Esophagus squamous epithelium (tissue), 5 donors: ENCODE measurements around the gene ANOS1. TPM values are rescaled to one million over a fixed set of nuclear protein-coding genes. Genes with fewer than 3 reads are reported as not detected.
"Not testable (repeated sequence)": the region's sequence is repeated elsewhere in the genome, so short reads cannot be mapped to it uniquely, and the experiment has no call there.

Experiments
- DNase-seq: peaks from one replicate; lab custom pipeline; 2025; lab: John Stamatoyannopoulos, UW
- H3K27ac ChIP-seq, 4 donors: fragments of 200-600 bp; sonication (generic); one replicate each; pipeline ENCODE4 v1.5.1; 2016 to 2019; ENCODE audit warnings: mild to moderate bottlenecking in 1 of 4
- H3K27me3 ChIP-seq, 4 donors: fragments of 200-600 bp; sonication (generic); 1 replicate in 3 of 4; 2 replicates in 1 of 4; pipeline versions ENCODE4 v1.5.1 to v1.6.0; 2017 to 2021; ENCODE audit warnings: antibody characterized with exemption in 1 of 4
- H3K36me3 ChIP-seq, 3 donors: fragments of 200-600 bp; sonication (generic); one replicate each; pipeline ENCODE4 v1.5.1; 2016 to 2019
- H3K4me1 ChIP-seq, 3 donors: fragments of 200-600 bp; sonication (generic); one replicate each; pipeline ENCODE4 v1.5.1; 2017 to 2019
- H3K4me3 ChIP-seq, 4 donors: fragments of 200-600 bp; sonication (generic); 1 replicate in 3 of 4; 2 replicates in 1 of 4; pipeline ENCODE4 v1.5.1; 2016 to 2019; ENCODE audit warnings: mild to moderate bottlenecking in 2 of 4, moderate library complexity in 1 of 4
- H3K9me3 ChIP-seq, 3 donors: fragments of 200-600 bp; sonication (generic); one replicate each; pipeline ENCODE4 v1.5.1; 2016 to 2019
- CTCF ChIP-seq, 6 experiments: fragments of 450-650 bp in 4 of 6; fragments of 200-600 bp in 2 of 6; sonication (generic) in 2 of 6; IDR thresholded peaks; one replicate each; pipeline ENCODE4 v1.5.1; 2016 to 2019; ENCODE audit warnings: antibody characterized with exemption in 6 of 6, mild to moderate bottlenecking in 4 of 6, moderate library complexity in 4 of 6
- POLR2A ChIP-seq, 4 donors: fragments of 450-650 bp; IDR thresholded peaks; one replicate each; pipeline ENCODE4 v1.6.1; 2017; ENCODE audit warnings: antibody characterized with exemption in 4 of 4, mild to moderate bottlenecking in 4 of 4, moderate library complexity in 3 of 4
- WGBS, 2 donors: methylation state at CpG; one replicate each; pipeline ENCODE4 v1.1.5; 2018; 5-methylcytosine and 5-hydroxymethylcytosine counted together
- intact Hi-C: fragments of 100-400 bp; cut with DNase I; formaldehyde crosslinking; loops from one replicate; pipeline ENCODE4 v1.15.0; 2022
- total RNA-seq, 4 donors: library from RNA; depleted of rRNA; stranded (reverse); fragments of >200 nt; gene quantifications; one replicate each; pipeline ENCODE4 v1.1.0, GENCODE V29; 2016
- donor health status: DM: yes; HTN: yes; CAD: no.

The ANOS1 gene
- total RNA-seq, 4 donors from 2014 or later: 1.3 to 3.8 (median 2.1) TPM

- intact Hi-C loops: no loop called here
- H3K27me3 ChIP-seq: no peaks in the 10 kb centered on the region
- no peak for DNase-seq
- H3K9me3 ChIP-seq: no peaks in the 10 kb centered on the region
- H3K4me1 ChIP-seq: no peaks in the 10 kb centered on the region
- no peak overlapping the region for H3K4me3 ChIP-seq
- WGBS, 2 donors: 44 to 64% methylated on average over 3 of the region's 3 CpGs
- no peak overlapping the region for H3K27ac ChIP-seq
- TF ChIP-seq CTCF (IDR thresholded peaks at IDR 0.05) (no peak), POLR2A (IDR thresholded peaks at IDR 0.05) (no peak)
- H3K36me3 ChIP-seq: no peaks in the 10 kb centered on the region
These were observed 211.8 kb downstream of the ANOS1 start for GRCh38 chrX:8520178-8520577.

- DNase-seq: no peak
- no peaks in the 10 kb centered on the region for H3K27me3 ChIP-seq
These were observed 227.5 kb downstream of the ANOS1 start for GRCh38 chrX:8504451-8504850.

GRCh38 chrX:8502101-8502500 lies 229.8 kb downstream of the ANOS1 start:
- H3K9me3 ChIP-seq, H3K27me3 ChIP-seq, H3K36me3 ChIP-seq, intact Hi-C loops, H3K27ac ChIP-seq, DNase-seq, H3K4me3 ChIP-seq, H3K4me1 ChIP-seq: not testable (repeated sequence)
- 90 to 96% methylated on average over 4 to 10 of the region's 21 CpGs for WGBS, 2 donors

More at GRCh38 chrX:8504451-8504850, 227.5 kb downstream of the ANOS1 start:
- no peaks in the 10 kb centered on the region for H3K9me3 ChIP-seq
- no peak overlapping the region for H3K27ac ChIP-seq
- no peaks in the 10 kb centered on the region for H3K4me1 ChIP-seq
- no peak overlapping the region for H3K4me3 ChIP-seq
- intact Hi-C loops: no loop called here
- no peak for TF ChIP-seq POLR2A (IDR thresholded peaks at IDR 0.05)
- TF ChIP-seq CTCF (IDR thresholded peaks at IDR 0.05): no peak
- no peaks in the 10 kb centered on the region for H3K36me3 ChIP-seq
- WGBS, 2 donors: 46 to 53% methylated on average over 6 of the region's 6 CpGs

GRCh38 chrX:8500203-8500602 lies 231.7 kb downstream of the ANOS1 start:
- Histone ChIP-seq H3K4me3 (no peak overlapping the region), H3K27me3 (no peaks in the 10 kb centered on the region), H3K4me1 (no peaks in the 10 kb centered on the region), H3K36me3 (no peaks in the 10 kb centered on the region), H3K9me3 (no peaks in the 10 kb centered on the region), H3K27ac (no peak overlapping the region)
- TF ChIP-seq POLR2A (IDR thresholded peaks at IDR 0.05) (no peak), CTCF (IDR thresholded peaks at IDR 0.05) (no peak)
- intact Hi-C loops: no loop called here
- no peak for DNase-seq
- 82 to 83% methylated on average over 4 of the region's 4 CpGs for WGBS, 2 donors

GRCh38 chrX:8495036-8495435 lies 236.9 kb downstream of the ANOS1 start:
- DNase-seq, H3K27ac ChIP-seq, H3K9me3 ChIP-seq, H3K27me3 ChIP-seq, intact Hi-C loops, H3K4me1 ChIP-seq, H3K36me3 ChIP-seq, H3K4me3 ChIP-seq: not testable (repeated sequence)
- WGBS, 2 donors: 61 to 100% methylated on average over 1 to 2 of the region's 4 CpGs

- Histone ChIP-seq H3K4me3 (no peak overlapping the region), H3K9me3 (no peaks in the 10 kb centered on the region), H3K36me3 (no peaks in the 10 kb centered on the region), H3K4me1 (no peaks in the 10 kb centered on the region), H3K27me3 (no peaks in the 10 kb centered on the region), H3K27ac (no peak overlapping the region)
- WGBS, 2 donors: 56 to 79% methylated on average over 4 to 8 of the region's 8 CpGs
- intact Hi-C loops: no loop called here
- TF ChIP-seq POLR2A (IDR thresholded peaks at IDR 0.05) (no peak), CTCF (IDR thresholded peaks at IDR 0.05) (no peak)
- DNase-seq: no peak
These were observed 247.5 kb downstream of the ANOS1 start for GRCh38 chrX:8484360-8484949.

Other genes starting within 250 kb of the ANOS1 start
- gene FAM9A, start 69.2 kb upstream of the ANOS1 start, total RNA-seq: not detected